Right atrium auricular region (tissue), 2 donors: ENCODE results near the gene SHISA3. TPM values are rescaled to one million over a fixed set of nuclear protein-coding genes. Genes with fewer than 3 reads are reported as not detected.

ENCODE experiments used
- DNase-seq: peaks from one replicate; pipeline ENCODE4 v3.0.0-alpha.2; 2019; ENCODE audit warnings: low spot score
- H3K27ac ChIP-seq, 2 donors: fragments of 200-600 bp; sonication (generic); 1 replicate in 1 of 2; 2 replicates in 1 of 2; pipeline ENCODE4 v1.5.1; 2016 to 2019
- H3K27me3 ChIP-seq, 2 donors: fragments of 200-600 bp; sonication (generic); one replicate each; pipeline versions ENCODE4 v1.5.1 to v1.6.0; 2017 to 2019
- H3K36me3 ChIP-seq: fragments of 200-600 bp; sonication (generic); one replicate; pipeline ENCODE4 v1.5.1; 2016
- H3K4me1 ChIP-seq, 2 donors: fragments of 200-600 bp; sonication (generic); one replicate each; pipeline versions ENCODE4 v1.5.1 to v1.6.0; 2017 to 2019
- H3K4me3 ChIP-seq, 2 donors: fragments of 200-600 bp; sonication (generic); 1 replicate in 1 of 2; 2 replicates in 1 of 2; pipeline ENCODE4 v1.5.1; 2017 to 2019; ENCODE audit warnings: mild to moderate bottlenecking in 1 of 2, moderate library complexity in 1 of 2
- H3K9me3 ChIP-seq, 2 donors: fragments of 200-600 bp; sonication (generic); one replicate each; pipeline ENCODE4 v1.5.1; 2019
- CTCF ChIP-seq, 2 donors: fragments of 200-600 bp; sonication (generic); IDR thresholded peaks; one replicate each; pipeline ENCODE4 v1.5.1; 2019; ENCODE audit warnings: antibody characterized with exemption in 2 of 2
- total RNA-seq, 2 donors: library from RNA; depleted of rRNA; stranded (reverse); fragments of >200 nt; gene quantifications; one replicate each; pipeline ENCODE4 v1.1.0, GENCODE V29; 2016

Gene SHISA3
- total RNA-seq, 2 donors from 2014 or later = 14.5 to 15.5 TPM

DNA sequence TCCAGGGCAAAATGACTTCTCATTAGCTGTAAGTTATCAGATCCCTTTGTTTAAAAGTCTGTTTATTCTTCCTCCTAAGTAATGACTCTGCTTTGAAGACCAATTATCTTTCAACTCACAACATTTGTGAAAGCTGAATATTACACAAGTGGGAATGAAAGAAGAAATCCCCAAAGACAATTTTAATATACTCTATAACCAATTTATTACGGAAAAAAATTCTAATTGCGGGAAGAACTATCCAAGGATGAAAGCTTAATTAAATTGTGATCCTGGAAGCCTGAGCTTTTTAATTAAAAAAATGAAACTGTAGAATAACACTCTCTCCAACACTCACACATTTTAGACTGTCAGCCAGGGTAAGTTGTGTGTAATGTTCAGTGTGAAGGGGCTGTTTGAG is 15.6 kb upstream of the SHISA3 start:
- DNase-seq = no peak
- H3K4me3 ChIP-seq = no peak overlapping the region
- no peak for TF ChIP-seq CTCF (IDR thresholded peaks at IDR 0.05)
- no peaks in the 10 kb centered on the region for H3K9me3 ChIP-seq
- no peaks in the 10 kb centered on the region for H3K4me1 ChIP-seq
- H3K27me3 ChIP-seq = no peaks in the 10 kb centered on the region
- no peaks in the 10 kb centered on the region for H3K36me3 ChIP-seq
- H3K27ac ChIP-seq = no peak overlapping the region

- no peak for DNase-seq
- no peak for TF ChIP-seq CTCF (IDR thresholded peaks at IDR 0.05)
Measured at GRCh38 chr4:42385516-42385915, 11.8 kb upstream of the SHISA3 start.

GRCh38 chr4:42390622-42391354 is 6.5 kb upstream of the SHISA3 start:
- no peaks in the 10 kb centered on the region for H3K9me3 ChIP-seq
- no peaks in the 10 kb centered on the region for H3K4me1 ChIP-seq
- no peaks in the 10 kb centered on the region for H3K36me3 ChIP-seq
- no peak for TF ChIP-seq CTCF (IDR thresholded peaks at IDR 0.05)
- no peak for DNase-seq
- H3K4me3 ChIP-seq = no peak overlapping the region
- no peak overlapping the region for H3K27ac ChIP-seq
- H3K27me3 ChIP-seq = no peaks in the 10 kb centered on the region

More at GRCh38 chr4:42385516-42385915, 11.8 kb upstream of the SHISA3 start:
- no peaks in the 10 kb centered on the region for H3K36me3 ChIP-seq
- H3K27ac ChIP-seq = no peak overlapping the region
- H3K4me1 ChIP-seq = no peaks in the 10 kb centered on the region
- no peak overlapping the region for H3K4me3 ChIP-seq
- no peaks in the 10 kb centered on the region for H3K9me3 ChIP-seq
- H3K27me3 ChIP-seq = no peaks in the 10 kb centered on the region

DNA sequence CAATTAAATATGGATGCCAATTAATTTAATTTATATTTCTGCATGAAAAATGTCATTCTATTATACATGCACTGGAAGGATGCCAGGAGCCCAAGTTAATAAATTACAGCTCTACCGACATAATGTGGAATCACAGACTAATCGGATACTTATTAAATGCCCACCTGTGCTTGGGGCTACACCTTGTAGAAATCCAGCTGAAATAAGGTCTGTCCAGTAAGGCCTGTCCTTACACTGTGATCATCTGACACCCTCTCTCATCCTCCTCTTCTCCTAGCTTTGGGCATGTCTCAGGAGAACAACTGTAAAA is 6.0 kb upstream of the SHISA3 start:
- no peaks in the 10 kb centered on the region for H3K27me3 ChIP-seq
- no peak for TF ChIP-seq CTCF (IDR thresholded peaks at IDR 0.05)
- DNase-seq = no peak
- H3K4me3 ChIP-seq = no peak overlapping the region
- no peaks in the 10 kb centered on the region for H3K36me3 ChIP-seq
- no peak overlapping the region for H3K27ac ChIP-seq
- no peaks in the 10 kb centered on the region for H3K9me3 ChIP-seq
- H3K4me1 ChIP-seq = no peaks in the 10 kb centered on the region

- peaks cover 0 to 6% of the 10 kb centered on the region in 2 donors for H3K4me1 ChIP-seq
Measured at GRCh38 chr4:42391981-42392380, 5.3 kb upstream of the SHISA3 start.

More at GRCh38 chr4:42391981-42392380, 5.3 kb upstream of the SHISA3 start:
- DNase-seq = no peak
- TF ChIP-seq CTCF (IDR thresholded peaks at IDR 0.05) = no peak
- H3K27ac ChIP-seq = no peak overlapping the region
- no peak overlapping the region for H3K4me3 ChIP-seq
- H3K27me3 ChIP-seq = peaks cover under 1% of the 10 kb centered on the region in 2 donors
- H3K36me3 ChIP-seq = no peaks in the 10 kb centered on the region
- no peaks in the 10 kb centered on the region for H3K9me3 ChIP-seq
